Neural progenitor cell (in vitro differentiated cells): Measurements from ENCODE around the gene KIDINS220. TPM values are rescaled to one million over a fixed set of nuclear protein-coding genes. Genes with fewer than 3 reads are reported as not detected.

Experiments
- DNase-seq: peaks from one replicate; pipeline ENCODE4 v3.0.0-alpha.2; 2016; ENCODE audit warnings: low spot score
- H2AFZ ChIP-seq: fragments of 200-600 bp; sonication (generic); replicated peaks from 2 replicates; pipeline ENCODE4 v1.6.1; 2016; ENCODE audit warnings: antibody characterized with exemption
- H3F3A ChIP-seq: fragments of 200-600 bp; sonication (generic); 2 replicates; pipeline ENCODE4 v1.6.1; 2016; ENCODE audit warnings: antibody characterized with exemption, low read depth
- H3K27ac ChIP-seq: fragments of 200-600 bp; sonication (generic); 2 replicates; pipeline ENCODE4 v1.5.1; 2016; ENCODE audit warnings: mild to moderate bottlenecking
- H3K27me3 ChIP-seq: fragments of 200-600 bp; sonication (generic); 2 replicates; pipeline ENCODE4 v1.6.1; 2016; ENCODE audit warnings: mild to moderate bottlenecking, moderate library complexity
- H3K36me3 ChIP-seq: fragments of 200-600 bp; sonication (generic); 2 replicates; pipeline ENCODE4 v1.5.1; 2016
- H3K4me1 ChIP-seq: fragments of 200-600 bp; sonication (generic); 2 replicates; pipeline ENCODE4 v1.6.1; 2016; ENCODE audit warnings: mixed run types
- H3K4me2 ChIP-seq: fragments of 200-600 bp; sonication (generic); 2 replicates; pipeline ENCODE4 v1.6.1; 2016
- H3K4me3 ChIP-seq: fragments of 200-600 bp; sonication (generic); 2 replicates; pipeline ENCODE4 v1.5.1; 2016
- H3K79me2 ChIP-seq: fragments of 200-600 bp; sonication (generic); 2 replicates; pipeline ENCODE4 v1.6.1; 2016; ENCODE audit warnings: low read depth
- H3K9ac ChIP-seq: fragments of 200-600 bp; sonication (generic); 2 replicates; pipeline ENCODE4 v1.6.1; 2016
- H3K9me3 ChIP-seq: fragments of 200-600 bp; sonication (generic); 2 replicates; pipeline ENCODE4 v1.5.1; 2016; ENCODE audit warnings: low read depth
- H4K20me1 ChIP-seq: fragments of 200-600 bp; sonication (generic); 2 replicates; pipeline ENCODE4 v1.6.1; 2016; ENCODE audit warnings: low read depth
- H3K27ac Mint-ChIP-seq: 3 replicates; pipeline ENCODE4 v1.8.0; 2021; ENCODE audit warnings: mixed read lengths
- H3K27me3 Mint-ChIP-seq: 2 replicates; pipeline ENCODE4 v1.8.0; 2022; ENCODE audit warnings: low read depth, mild to moderate bottlenecking, inconsistent platforms, moderate library complexity, mixed read lengths; ENCODE audit not compliant: insufficient read depth
- H3K36me3 Mint-ChIP-seq: 3 replicates; pipeline ENCODE4 v1.8.0; 2021; ENCODE audit warnings: mixed read lengths
- H3K4me1 Mint-ChIP-seq: 3 replicates; pipeline ENCODE4 v1.8.0; 2021; ENCODE audit warnings: mixed read lengths
- H3K4me3 Mint-ChIP-seq: 3 replicates; pipeline ENCODE4 v1.8.0; 2021; ENCODE audit warnings: mild to moderate bottlenecking, moderate library complexity, mixed read lengths
- H3K9me3 Mint-ChIP-seq: 3 replicates; pipeline ENCODE4 v1.8.0; 2020; ENCODE audit warnings: mixed read lengths
- EZH2 ChIP-seq: fragments of 200-600 bp; sonication (generic); IDR thresholded peaks from 2 replicates; pipeline ENCODE4 v1.6.1; 2017; ENCODE audit warnings: antibody characterized with exemption, mild to moderate bottlenecking, moderate library complexity
- EZH2phosphoT487 ChIP-seq: fragments of 200-600 bp; sonication (generic); IDR thresholded peaks from 2 replicates; pipeline ENCODE4 v1.6.1; 2017; ENCODE audit warnings: antibody characterized with exemption
- total RNA-seq: library from RNA; depleted of rRNA; stranded (reverse); fragments of >200 nt; gene quantifications from 2 replicates; pipeline ENCODE4 v1.2.3, GENCODE V29; 2015; ENCODE audit warnings: low replicate concordance
- TF ChIP-seq, protein P1 (sequence below): fragments of 200-600 bp; sonication (generic); IDR thresholded peaks from 2 replicates; pipeline ENCODE4 v1.5.1; 2017; ENCODE audit warnings: antibody characterized with exemption, mild to moderate bottlenecking

KIDINS220 gene
- total RNA-seq, 1 donor from 2014 or later: 56.1 TPM

DNA sequence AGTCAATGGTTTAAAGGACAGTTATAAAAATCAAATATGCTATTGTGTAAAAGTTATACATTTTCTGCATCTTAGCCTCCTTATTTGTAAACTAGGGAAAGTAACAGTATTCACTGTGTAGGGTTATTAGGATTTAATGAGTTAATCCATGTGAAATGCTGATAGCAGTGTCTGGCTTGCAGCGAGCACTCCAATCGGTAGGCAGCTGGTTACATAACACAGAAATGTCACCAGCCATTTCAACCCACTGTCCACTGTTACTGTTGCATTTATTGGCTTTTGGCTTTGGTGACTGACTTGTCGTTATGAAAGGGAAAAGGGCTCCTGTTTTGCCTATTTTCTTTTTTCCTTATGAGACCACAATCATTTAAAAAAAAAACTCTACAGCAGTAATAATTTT, 116.7 kb downstream of the KIDINS220 start:
- Histone ChIP-seq H3K9me3 (no peaks in the 10 kb centered on the region), H3K27ac (no peak overlapping the region), H4K20me1 (no peaks in the 10 kb centered on the region), H3K9ac (no peak overlapping the region), H3K36me3 (no peaks in the 10 kb centered on the region), H3K4me3 (no peak overlapping the region), H3K4me2 (no peak overlapping the region), H3K79me2 (no peaks in the 10 kb centered on the region), H3K4me1 (no peaks in the 10 kb centered on the region), H2AFZ (no peak overlapping the region), H3K27me3 (no peaks in the 10 kb centered on the region), H3F3A (no peaks in the 10 kb centered on the region)
- Mint-ChIP-seq H3K4me3 (no peak overlapping the region), H3K9me3 (no peaks in the 10 kb centered on the region), H3K4me1 (no peaks in the 10 kb centered on the region), H3K36me3 (peaks cover 4% of the 10 kb centered on the region), H3K27me3 (peaks cover 2% of the 10 kb centered on the region), H3K27ac (peak overlapping the region; percentile 34)
- TF ChIP-seq EZH2phosphoT487 (no peak), EZH2 (no peak)
- TF ChIP-seq, protein P1, sequence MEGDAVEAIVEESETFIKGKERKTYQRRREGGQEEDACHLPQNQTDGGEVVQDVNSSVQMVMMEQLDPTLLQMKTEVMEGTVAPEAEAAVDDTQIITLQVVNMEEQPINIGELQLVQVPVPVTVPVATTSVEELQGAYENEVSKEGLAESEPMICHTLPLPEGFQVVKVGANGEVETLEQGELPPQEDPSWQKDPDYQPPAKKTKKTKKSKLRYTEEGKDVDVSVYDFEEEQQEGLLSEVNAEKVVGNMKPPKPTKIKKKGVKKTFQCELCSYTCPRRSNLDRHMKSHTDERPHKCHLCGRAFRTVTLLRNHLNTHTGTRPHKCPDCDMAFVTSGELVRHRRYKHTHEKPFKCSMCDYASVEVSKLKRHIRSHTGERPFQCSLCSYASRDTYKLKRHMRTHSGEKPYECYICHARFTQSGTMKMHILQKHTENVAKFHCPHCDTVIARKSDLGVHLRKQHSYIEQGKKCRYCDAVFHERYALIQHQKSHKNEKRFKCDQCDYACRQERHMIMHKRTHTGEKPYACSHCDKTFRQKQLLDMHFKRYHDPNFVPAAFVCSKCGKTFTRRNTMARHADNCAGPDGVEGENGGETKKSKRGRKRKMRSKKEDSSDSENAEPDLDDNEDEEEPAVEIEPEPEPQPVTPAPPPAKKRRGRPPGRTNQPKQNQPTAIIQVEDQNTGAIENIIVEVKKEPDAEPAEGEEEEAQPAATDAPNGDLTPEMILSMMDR: no peak
- DNase-seq: no peak

GRCh38 chr2:8719528-8719927, 117.9 kb downstream of the KIDINS220 start:
- TF ChIP-seq EZH2: no peak
- Histone ChIP-seq H3K4me3 (no peak overlapping the region), H3K36me3 (no peaks in the 10 kb centered on the region), H3F3A (no peaks in the 10 kb centered on the region), H3K9me3 (no peaks in the 10 kb centered on the region), H4K20me1 (no peaks in the 10 kb centered on the region), H3K79me2 (no peaks in the 10 kb centered on the region), H3K27me3 (no peaks in the 10 kb centered on the region), H3K4me2 (no peak overlapping the region), H3K4me1 (no peaks in the 10 kb centered on the region), H2AFZ (no peak overlapping the region), H3K9ac (no peak overlapping the region), H3K27ac (no peak overlapping the region)
- Mint-ChIP-seq H3K9me3 (peaks cover 2% of the 10 kb centered on the region), H3K27ac (no peak overlapping the region), H3K4me3 (no peak overlapping the region), H3K36me3 (peaks cover 2% of the 10 kb centered on the region), H3K27me3 (peaks cover 2% of the 10 kb centered on the region), H3K4me1 (no peaks in the 10 kb centered on the region)
- DNase-seq: no peak

DNA sequence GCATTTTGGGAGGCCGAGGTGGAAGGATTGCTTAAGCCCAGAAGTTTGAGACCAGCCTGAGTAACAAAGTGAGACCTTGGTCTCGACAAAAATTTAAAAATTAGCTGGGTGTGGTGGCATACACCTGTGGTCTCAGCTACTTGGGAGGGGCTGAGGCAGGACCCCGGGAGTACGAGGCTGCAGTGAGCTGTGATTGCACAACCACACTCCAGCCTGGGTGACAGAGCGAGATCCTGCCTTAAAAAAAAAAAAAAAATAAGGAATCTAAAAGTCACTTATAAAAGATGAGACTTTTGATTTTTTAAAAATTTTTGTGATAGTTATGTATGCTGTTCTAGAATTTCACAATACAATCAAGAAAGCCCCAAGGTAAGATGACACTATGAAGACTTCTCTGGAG, 122.4 kb downstream of the KIDINS220 start:
- no peaks in the 10 kb centered on the region for H4K20me1 ChIP-seq

DNA sequence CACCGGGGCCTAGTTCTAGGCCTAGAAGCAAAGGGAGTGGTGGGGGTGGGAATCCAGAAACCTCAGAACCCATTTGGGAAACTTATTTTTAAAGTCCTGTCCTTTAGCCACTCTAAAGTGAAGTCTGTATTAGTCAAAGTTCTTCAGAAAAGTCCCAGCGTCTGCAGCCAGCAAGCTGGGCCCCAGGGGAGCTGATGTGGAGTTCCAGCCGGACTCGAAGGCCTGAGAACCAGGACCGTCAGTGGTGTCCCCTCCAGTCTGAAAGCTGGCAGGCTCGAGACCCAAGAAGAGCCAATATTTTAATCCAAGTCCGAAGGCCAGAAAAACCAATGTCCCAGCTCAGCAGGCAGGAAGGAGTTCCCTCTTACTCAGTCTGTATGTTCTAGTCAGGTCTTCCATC, 123.1 kb downstream of the KIDINS220 start:
- Histone ChIP-seq H3K4me3 (no peak overlapping the region), H3K4me1 (peaks cover 3% of the 10 kb centered on the region), H3K79me2 (no peaks in the 10 kb centered on the region), H2AFZ (no peak overlapping the region), H3K9ac (no peak overlapping the region), H3K36me3 (no peaks in the 10 kb centered on the region), H3K27ac (no peak overlapping the region), H3K4me2 (no peak overlapping the region), H3F3A (no peaks in the 10 kb centered on the region), H3K27me3 (no peaks in the 10 kb centered on the region), H4K20me1 (no peaks in the 10 kb centered on the region), H3K9me3 (no peaks in the 10 kb centered on the region)
- Mint-ChIP-seq H3K27ac (no peak overlapping the region), H3K9me3 (peaks cover 2% of the 10 kb centered on the region), H3K36me3 (peaks cover 3% of the 10 kb centered on the region), H3K27me3 (peaks cover 5% of the 10 kb centered on the region), H3K4me3 (no peak overlapping the region), H3K4me1 (peaks cover 4% of the 10 kb centered on the region)
- TF ChIP-seq EZH2 (no peak), EZH2phosphoT487 (no peak)
- TF ChIP-seq, protein P1: no peak
- DNase-seq: no peak

More for the DNA sequence above, 122.4 kb downstream of the KIDINS220 start:
- Histone ChIP-seq H2AFZ (no peak overlapping the region), H3K27ac (no peak overlapping the region), H3K9me3 (no peaks in the 10 kb centered on the region), H3K4me3 (no peak overlapping the region), H3F3A (no peaks in the 10 kb centered on the region), H3K4me1 (peaks cover 3% of the 10 kb centered on the region), H3K79me2 (no peaks in the 10 kb centered on the region), H3K36me3 (no peaks in the 10 kb centered on the region), H3K4me2 (no peak overlapping the region), H3K9ac (no peak overlapping the region), H3K27me3 (no peaks in the 10 kb centered on the region)
- DNase-seq: no peak
- peaks cover 3% of the 10 kb centered on the region for H3K27me3 Mint-ChIP-seq
- peaks cover 2% of the 10 kb centered on the region for H3K9me3 Mint-ChIP-seq
- H3K36me3 Mint-ChIP-seq: no peaks in the 10 kb centered on the region
- H3K27ac Mint-ChIP-seq: no peak overlapping the region
- peaks cover 4% of the 10 kb centered on the region for H3K4me1 Mint-ChIP-seq
- TF ChIP-seq EZH2phosphoT487: no peak
- TF ChIP-seq EZH2: no peak
- TF ChIP-seq, protein P1: no peak
- no peak overlapping the region for H3K4me3 Mint-ChIP-seq
